ENCODE results near the gene ABCE1.

The ABCE1 gene

GRCh38 chr4:145177511-145177905, 79.4 kb downstream of the ABCE1 start:
- DNase-seq (ENCODE audit: low read depth), result no peak

GRCh38 chr4:145177906-145178538, 79.9 kb downstream of the ABCE1 start:
- DNase-seq (ENCODE audit: low read depth), result no peak

- peak; percentile 8 for DNase-seq (ENCODE audit: low read depth)
Measured at GRCh38 chr4:145178740-145179280, 80.7 kb downstream of the ABCE1 start.
